K562 (cell line): ENCODE data around the gene TTL. TPM values are rescaled to one million over a fixed set of nuclear protein-coding genes. Genes with fewer than 3 reads are reported as not detected.

Source experiments
- ATAC-seq: fragments of 200-7000 bp; cut with Tn5 transposase; 3 replicates; pipeline ENCODE4 v1.9.1; 2020; ENCODE audit warnings: moderate library complexity
- BruUV-seq: library from RNA; stranded (reverse); fragments of 400-500 nt; replicated peaks from 2 replicates; lab custom pipeline; 2021; lab: Mats Ljungman, UMichigan
- CTCF ChIA-PET: fragments of 300-600 bp; formaldehyde crosslinking; extraction: SDS; loops from one replicate; lab custom pipeline; 2021; ENCODE audit warnings: low intra/inter-chr PET ratio; lab: Yijun Ruan, JAX
- POLR2A ChIA-PET: fragments of 300-600, 350-650 bp; sonication (Branson Sonifier 250); formaldehyde crosslinking; extraction: SDS; loops from one replicate; lab custom pipeline; 2021; ENCODE audit warnings: antibody characterized with exemption, inconsistent platforms; lab: Yijun Ruan, JAX
- DNase-seq, 4 experiments: peaks; one replicate each; pipeline versions ENCODE4 v3.0.0 to v3.0.0-alpha.2; 2011 to 2018; ENCODE audit warnings: low spot score in 3 of 4, mixed read lengths in 3 of 4; ENCODE audit errors: extremely low read depth in 1 of 4
- FAIRE-seq: peaks from 2 replicates; lab custom pipeline; 2011; peaks lifted over from hg19 to GRCh38; lab: Jason Lieb, UNC
- H2AFZ ChIP-seq: 2 replicates; pipeline ENCODE4 v1.6.0; 2011; ENCODE audit warnings: low read depth, low read length, control low read depth, inconsistent platforms
- H3K27ac ChIP-seq: fragments of 200-600 bp; 3 replicates; pipeline ENCODE4 v1.8.0; 2011; ENCODE audit warnings: low read depth, mild to moderate bottlenecking, control low read depth, inconsistent platforms, low read length, moderate library complexity, mixed read lengths; ENCODE audit errors: extremely low read depth
- H3K27me3 ChIP-seq, 2 experiments: fragments of 300-600 bp in 1 of 2; 2 replicates in 1 of 2; 3 replicates in 1 of 2; pipeline versions ENCODE4 v1.6.0 to v1.8.0; 2011; ENCODE audit warnings: inconsistent platforms in 2 of 2, low read length in 2 of 2, mild to moderate bottlenecking in 1 of 2, mixed read lengths in 1 of 2, moderate library complexity in 1 of 2; ENCODE audit not compliant: control insufficient read depth in 2 of 2, insufficient read depth in 2 of 2
- H3K36me3 ChIP-seq: fragments of 300-600 bp; 3 replicates; pipeline ENCODE4 v1.8.0; 2011; ENCODE audit warnings: mild to moderate bottlenecking, low read length, inconsistent platforms; ENCODE audit not compliant: control insufficient read depth, insufficient read depth
- H3K4me1 ChIP-seq, 2 experiments: fragments of 200-600 bp in 1 of 2; replicated peaks in 1 of 2; 2 replicates in 1 of 2; 3 replicates in 1 of 2; pipeline versions ENCODE4 v1.5.1 to v1.8.0; 2011; ENCODE audit warnings: inconsistent platforms in 2 of 2, low read length in 2 of 2, mild to moderate bottlenecking in 1 of 2, mixed read lengths in 1 of 2, moderate library complexity in 1 of 2; ENCODE audit not compliant: control insufficient read depth in 2 of 2, insufficient read depth in 2 of 2
- H3K4me2 ChIP-seq: 2 replicates; pipeline ENCODE4 v1.6.1; 2011; ENCODE audit warnings: low read length, control low read depth, inconsistent platforms, mixed read lengths; ENCODE audit not compliant: insufficient read depth
- H3K4me3 ChIP-seq: fragments of 200-600 bp; sonication (generic), shearing (Covaris generic); 2 replicates; pipeline ENCODE4 v1.5.1; 2016; ENCODE audit warnings: control low read depth, inconsistent platforms
- H3K79me2 ChIP-seq: fragments of 200-600 bp; 3 replicates; pipeline ENCODE4 v1.8.0; 2011; ENCODE audit warnings: low read length, inconsistent platforms; ENCODE audit not compliant: control insufficient read depth, insufficient read depth
- H3K9ac ChIP-seq, 2 experiments: 2 replicates each; pipeline versions ENCODE4 v1.6.0 to v1.6.1; 2011; ENCODE audit warnings: low read depth in 2 of 2, low read length in 2 of 2, control low read depth in 1 of 2, inconsistent platforms in 1 of 2, mild to moderate bottlenecking in 1 of 2, mixed read lengths in 1 of 2; ENCODE audit not compliant: insufficient read depth in 1 of 2
- H3K9me1 ChIP-seq: one replicate; pipeline ENCODE4 v1.6.0; 2011; ENCODE audit warnings: inconsistent platforms, mild to moderate bottlenecking, low read length, moderate library complexity; ENCODE audit not compliant: control insufficient read depth, insufficient read depth
- H3K9me3 ChIP-seq: replicated peaks from 2 replicates; pipeline ENCODE4 v1.5.1; 2011; ENCODE audit warnings: low read depth, low read length, inconsistent platforms; ENCODE audit not compliant: control insufficient read depth, insufficient read depth
- H4K20me1 ChIP-seq: replicated peaks from 2 replicates; pipeline ENCODE4 v1.6.1; 2011; ENCODE audit warnings: low read length, inconsistent platforms, mixed read lengths; ENCODE audit not compliant: control insufficient read depth, insufficient read depth
- C11orf30 ChIP-seq: fragments of 450-650 bp; IDR thresholded peaks from 2 replicates; pipeline ENCODE4 v1.6.1; 2016; ENCODE audit warnings: low read depth, mild to moderate bottlenecking
- EGR1 ChIP-seq: fragments of 450-650 bp; conservative IDR thresholded peaks from 2 replicates; pipeline ENCODE4 v1.6.1; 2017; ENCODE audit warnings: mild to moderate bottlenecking
- EHMT2 ChIP-seq: fragments of 450-650 bp; IDR thresholded peaks from 2 replicates; pipeline ENCODE4 v1.6.1; 2018; ENCODE audit warnings: antibody characterized with exemption
- MAFF ChIP-seq: IDR thresholded peaks from 2 replicates; pipeline ENCODE4 v1.6.1; 2012; ENCODE audit warnings: low read length, improper control_type of control experiment
- MAFG ChIP-seq: fragments of 450-650 bp; conservative IDR thresholded peaks from 2 replicates; pipeline ENCODE4 v1.6.1; 2016; ENCODE audit warnings: missing genetic modification characterization, missing compliant biosample characterization
- MAFK ChIP-seq: IDR thresholded peaks from 2 replicates; pipeline ENCODE4 v1.6.1; 2011; ENCODE audit warnings: low read length, improper control_type of control experiment
- MBD1 ChIP-seq: fragments of 250-450 bp; sonication (Bioruptor Pico); IDR thresholded peaks from 2 replicates; pipeline ENCODE4 v1.8.0; 2022; ENCODE audit warnings: inconsistent platforms
- NFATC3 ChIP-seq: fragments of 450-650 bp; IDR thresholded peaks from 2 replicates; pipeline ENCODE4 v1.6.1; 2017; ENCODE audit warnings: mild to moderate bottlenecking
- NFE2 ChIP-seq: IDR thresholded peaks from 2 replicates; pipeline ENCODE4 v1.6.1; 2014; ENCODE audit warnings: antibody characterized with exemption, low read depth
- NFE2L1 ChIP-seq: fragments of 450-650 bp; IDR thresholded peaks from 2 replicates; pipeline ENCODE4 v1.6.1; 2016; ENCODE audit warnings: missing genetic modification characterization, low read depth, mild to moderate bottlenecking, missing compliant biosample characterization, moderate library complexity, borderline replicate concordance
- OTX1 ChIP-seq: fragments of 450-650 bp; formaldehyde crosslinking; IDR thresholded peaks from 2 replicates; pipeline ENCODE4 v1.4.0; 2022; ENCODE audit warnings: mild to moderate bottlenecking
- RBM39 ChIP-seq: fragments of 200-400 bp; formaldehyde crosslinking; optimal IDR thresholded peaks from 2 replicates; pipeline ENCODE3; 2018; ENCODE audit warnings: low read depth, low read length
- XRCC5 ChIP-seq: fragments of 200-400 bp; formaldehyde crosslinking; IDR thresholded peaks from 2 replicates; pipeline ENCODE4 v1.6.1; 2017; ENCODE audit warnings: low read depth, mild to moderate bottlenecking, low read length
- YY1 ChIP-seq, 3 experiments: IDR thresholded peaks; 2 replicates each; pipeline ENCODE4 v1.6.1; 2011; ENCODE audit warnings: low read length in 2 of 3, mild to moderate bottlenecking in 2 of 3, moderate library complexity in 2 of 3, borderline replicate concordance in 1 of 3, control low read depth in 1 of 3, low read depth in 1 of 3; ENCODE audit not compliant: insufficient read depth in 3 of 3, insufficient replicate concordance in 2 of 3, control insufficient read depth in 1 of 3, insufficient read length in 1 of 3; ENCODE audit errors: extremely low read depth in 1 of 3
- ZNF316 ChIP-seq: fragments of 450-650 bp; IDR thresholded peaks from 2 replicates; pipeline ENCODE4 v1.6.1; 2016
- ZNF384 ChIP-seq: IDR thresholded peaks from 2 replicates; pipeline ENCODE4 v1.6.1; 2012; ENCODE audit warnings: low read depth, low read length, improper control_type of control experiment
- ZNF592 ChIP-seq: fragments of 450-650 bp; IDR thresholded peaks from 2 replicates; pipeline ENCODE4 v1.6.1; 2017; ENCODE audit warnings: antibody characterized with exemption, mild to moderate bottlenecking
- ZNF766 ChIP-seq: fragments of 200-800 bp; sonication (Bioruptor generic); conservative IDR thresholded peaks from 2 replicates; pipeline ENCODE4 v1.6.1; 2016; ENCODE audit warnings: missing genetic modification characterization, missing compliant biosample characterization
- WGBS: fragments of 100-300 bp; shearing (Covaris generic); methylation state at CpG from one replicate; pipeline ENCODE4 v1.1.6; 2016; ENCODE audit warnings: low coverage, mixed read lengths; ENCODE audit not compliant: insufficient coverage; ENCODE audit errors: missing lambda C conversion rate; 5-methylcytosine and 5-hydroxymethylcytosine counted together
- in situ Hi-C: fragments of 300-500 bp; cut with MboI; formaldehyde crosslinking; loops from 4 replicates; pipeline ENCODE4 v1.15.0; 2018; ENCODE audit warnings: inconsistent platforms, mixed read lengths
- intact Hi-C: fragments of 100-400 bp; cut with micrococcal nuclease; formaldehyde crosslinking; loops from 2 replicates; pipeline ENCODE4 v1.14.2; 2022
- polyA plus RNA-seq, 8 experiments: library from polyadenylated mRNA; depleted of rRNA in 4 of 8; stranded (reverse) in 5 of 8; unstranded in 3 of 8; fragments of >200 nt; fragmentation: Nextera tagmentation in 2 of 8; fragmentation: Illumina TruSeq in 1 of 8; extraction: Ambion mirVana in 2 of 8; extraction: Trizol in 1 of 8; gene quantifications; 2 replicates each; pipeline versions ENCODE4 v1.2.1 to v1.2.3, GENCODE V29; 2011 to 2014; ENCODE audit warnings: inconsistent platforms in 1 of 8, missing spikeins in 1 of 8
- total RNA-seq, 7 experiments: library from RNA; depleted of rRNA in 6 of 7; stranded (reverse); fragments of >200 nt in 6 of 7; fragmentation: Illumina TruSeq in 2 of 7; extraction: Trizol in 2 of 7; gene quantifications; 2 replicates each; pipeline versions ENCODE4 v1.2.1 to v1.2.3, GENCODE V29; 2011 to 2021; ENCODE audit warnings: low replicate concordance in 1 of 7

The TTL gene
- total and polyA plus RNA-seq, 9 of the 15 experiments (the other 6 are each of a cell fraction or from before 2014, with no cell fraction given): 9.4 to 54.4 (median 34.9) TPM

GRCh38 chr2:112519506-112519905, 37.5 kb downstream of the TTL start:
- no peaks in the 10 kb centered on the region for H3K27me3 ChIP-seq
- no peak overlapping the region for H2AFZ ChIP-seq
- CTCF ChIA-PET: no interaction called here
- H3K9me1 ChIP-seq: no peaks in the 10 kb centered on the region
- H3K9me3 ChIP-seq: no peaks in the 10 kb centered on the region; the same call in 1 of the 2 replicates
- 77% methylated on average over 8 of the region's 9 CpGs for WGBS
- no peaks in the 10 kb centered on the region for H4K20me1 ChIP-seq
- POLR2A ChIA-PET: interaction anchor here (1.9 to 2.0 kb wide), 2 partner anchors 9 to 10 kb away, joined by 5 to 6 read pairs; no protein-coding TSS in a partner anchor
- no peak overlapping the region for H3K4me2 ChIP-seq
- H3K4me3 ChIP-seq: no peak overlapping the region
- no TSS peak for BruUV-seq
- FAIRE-seq (peak; percentile 80), ATAC-seq (peak; percentile 60), DNase-seq (peak in 2 of 4 experiments; percentile 22 to 63)
- H3K27ac ChIP-seq: peak overlapping the region; percentile 52
- intact Hi-C loops: no loop called here
- in situ Hi-C loops: no loop called here
- peaks cover 57% of the 10 kb centered on the region for H3K36me3 ChIP-seq
- no peaks in the 10 kb centered on the region for H3K79me2 ChIP-seq
- 0 out of 4 replicates have a peak overlapping the region, but pooled peaks of 1 of the 2 experiments have one; percentile 27 for H3K9ac ChIP-seq
- peaks cover 6 to 21% of the 10 kb centered on the region in 2 experiments; a peak in 4 of 5 replicates for H3K4me1 ChIP-seq
- TF ChIP-seq ZNF766 (CRISPR knock-in tag) (peak; percentile 40; the same call in 1 of the 2 replicates), C11orf30 (peak; percentile 65), ZNF316 (peak; percentile 83), MAFK (peak; percentile 74; the same call in 1 of the 2 replicates), NFATC3 (no peak), ZNF384 (peak; percentile 20; the same call in 1 of the 2 replicates), OTX1 (no peak), EHMT2 (peak; percentile 54; the same call in 1 of the 2 replicates), MAFF (peak; percentile 86), NFE2 (peak; percentile 92), YY1 (IDR thresholded peaks at IDR 0.05; ENCODE audit: borderline replicate concordance in 1 of 3, control insufficient read depth in 1 of 3, extremely low read depth in 1 of 3, insufficient read depth in 3 of 3, insufficient read length in 1 of 3, insufficient replicate concordance in 2 of 3, low read depth in 1 of 3, low read length in 2 of 3) (peak in 1 of 3 experiments; percentile 37), MAFG (tag) (peak; percentile 86), MBD1 (CRISPR knock-in tag) (0 out of 2 replicates have a peak, but pooled peaks have one; percentile 18), EGR1 (peak; percentile 27; the same call in 1 of the 2 replicates), XRCC5 (no peak), RBM39 (no peak), ZNF592 (peak; percentile 15), NFE2L1 (tag) (peak; percentile 52; the same call in 1 of the 2 replicates)
